AG04450 (cell line): ENCODE data around the gene SORCS2. TPM values are rescaled to one million over a fixed set of nuclear protein-coding genes. Genes with fewer than 3 reads are reported as not detected.
A peak's percentile ranks its signal among the peaks of the same experiment; 100 is the strongest.

ENCODE experiments used
- CTCF ChIA-PET: fragments of 300-600, 350-600 bp; formaldehyde crosslinking; extraction: SDS; loops from one replicate; lab custom pipeline; 2022; ENCODE audit warnings: antibody characterized with exemption, inconsistent platforms; lab: Charles Lee
- POLR2A ChIA-PET: fragments of 350-600 bp; formaldehyde crosslinking; extraction: SDS; loops from one replicate; lab custom pipeline; 2021; ENCODE audit warnings: antibody characterized with exemption, inconsistent platforms; lab: Yijun Ruan, JAX
- DNase-seq: peaks from one replicate; pipeline ENCODE4 v3.0.0-alpha.2; 2011; ENCODE audit warnings: low read depth, low spot score
- H3K27ac ChIP-seq: one replicate; pipeline ENCODE4 v1.5.1; 2012; ENCODE audit warnings: low read depth, low read length, control low read depth
- H3K27me3 ChIP-seq: one replicate; pipeline ENCODE4 v1.6.0; 2012; ENCODE audit warnings: low read length; ENCODE audit not compliant: control insufficient read depth, insufficient read depth
- H3K4me3 ChIP-seq: 2 replicates; pipeline ENCODE4 v1.5.1; 2011; ENCODE audit warnings: mild to moderate bottlenecking, low read depth, low read length, control low read depth
- H3K9me3 ChIP-seq: 2 replicates; pipeline ENCODE4 v1.5.1; 2012; ENCODE audit warnings: low read length; ENCODE audit not compliant: control insufficient read depth, insufficient read depth
- CTCF ChIP-seq: IDR thresholded peaks from 2 replicates; pipeline ENCODE4 v1.5.1; 2011; ENCODE audit warnings: low read depth, low read length, control low read depth, inconsistent platforms
- polyA plus RNA-seq: library from polyadenylated mRNA; depleted of rRNA; stranded (reverse); fragments of >200 nt; gene quantifications from 2 replicates; pipeline ENCODE4 v1.2.3, GENCODE V29; 2011

SORCS2 gene
- polyA plus RNA-seq, 1 experiment, result 0.29 TPM

GRCh38 chr4:7647186-7647585 lies 454.8 kb downstream of the SORCS2 start:
- TF ChIP-seq CTCF, result no peak
- Histone ChIP-seq H3K27ac (no peak overlapping the region), H3K4me3 (no peak overlapping the region), H3K27me3 (peaks cover 5% of the 10 kb centered on the region), H3K9me3 (peaks cover 45% of the 10 kb centered on the region)
- ChIA-PET POLR2A (no interaction called here), CTCF (no interaction called here)
- DNase-seq, result no peak

- DNase-seq, result no peak
Measured at GRCh38 chr4:7647600-7648543, 455.5 kb downstream of the SORCS2 start.

GRCh38 chr4:7648544-7649395 lies 456.4 kb downstream of the SORCS2 start:
- Histone ChIP-seq H3K27me3 (peaks cover 3% of the 10 kb centered on the region), H3K27ac (no peak overlapping the region), H3K9me3 (peaks cover 45% of the 10 kb centered on the region), H3K4me3 (no peak overlapping the region)
- ChIA-PET POLR2A (no interaction called here), CTCF (no interaction called here)
- TF ChIP-seq CTCF, result no peak
- no peak for DNase-seq

More at GRCh38 chr4:7647600-7648543, 455.5 kb downstream of the SORCS2 start:
- H3K27ac ChIP-seq, result no peak overlapping the region
- TF ChIP-seq CTCF, result no peak
- POLR2A ChIA-PET, result no interaction called here
- H3K9me3 ChIP-seq, result peaks cover 45% of the 10 kb centered on the region
- no peak overlapping the region for H3K4me3 ChIP-seq
- H3K27me3 ChIP-seq, result peaks cover 5% of the 10 kb centered on the region
- CTCF ChIA-PET, result no interaction called here

GRCh38 chr4:7649411-7649740 lies 457.0 kb downstream of the SORCS2 start:
- POLR2A ChIA-PET, result no interaction called here
- no peak for TF ChIP-seq CTCF
- Histone ChIP-seq H3K27ac (peak overlapping the region; percentile 33), H3K4me3 (no peak overlapping the region), H3K9me3 (peaks cover 39% of the 10 kb centered on the region), H3K27me3 (peaks cover 1% of the 10 kb centered on the region)
- no peak for DNase-seq
- CTCF ChIA-PET, result no interaction called here
